Measurements from ENCODE around the gene TRIM40.

DNA sequence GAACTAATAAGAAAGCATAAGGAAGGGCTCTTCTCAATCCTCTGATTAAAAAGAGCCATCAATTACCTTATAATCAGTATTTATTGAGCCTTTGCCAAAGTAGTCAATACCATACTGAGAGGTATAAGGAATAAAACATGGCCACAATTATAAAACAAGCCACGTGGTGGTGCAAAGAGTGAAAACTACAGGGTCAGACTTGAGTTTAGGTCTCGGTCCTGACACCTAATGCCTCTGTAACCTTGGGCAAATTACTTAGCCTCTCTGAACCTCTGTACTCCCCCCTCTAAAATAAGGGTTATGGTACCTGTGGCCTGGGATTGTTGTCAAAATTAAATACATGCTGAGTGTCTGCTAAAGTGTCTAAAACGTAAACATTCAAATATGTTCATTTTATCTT is 13.3 kb downstream of the TRIM40 start:
- TF ChIP-seq SP1 (IDR thresholded peaks at IDR 0.05) (no peak), FOXA1 (IDR thresholded peaks at IDR 0.05) (no peak)
